HG03097 (cell line): ENCODE results near the gene HOXB6.

Experiments used
- ATAC-seq: cut with Tn5 transposase; IDR thresholded peaks from one replicate; pipeline ENCODE4 v1.9.1; 2021; ENCODE audit not compliant: unreplicated experiment, low FRiP score

Gene HOXB6

DNA sequence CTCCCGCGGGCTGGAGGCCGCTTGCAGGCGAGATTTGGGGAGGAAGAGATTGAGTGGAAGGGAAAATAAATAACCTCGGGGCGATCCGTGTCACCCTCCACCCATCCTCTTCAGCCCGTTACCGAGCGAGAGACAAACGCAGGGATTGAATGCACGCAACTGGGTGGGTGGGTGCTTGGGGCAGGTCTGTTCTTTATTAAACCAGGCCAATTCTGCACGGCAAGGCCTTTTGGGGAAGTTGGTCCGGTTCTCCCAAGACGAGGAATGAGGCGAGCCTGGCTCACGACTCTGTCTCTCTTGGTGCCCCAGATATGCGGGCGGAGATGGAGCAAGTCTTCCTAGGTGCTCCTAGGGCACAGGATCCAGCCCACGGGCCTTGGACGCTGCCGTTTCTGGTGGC lies 6.4 kb upstream of the HOXB6 start:
- no peak for ATAC-seq

DNA sequence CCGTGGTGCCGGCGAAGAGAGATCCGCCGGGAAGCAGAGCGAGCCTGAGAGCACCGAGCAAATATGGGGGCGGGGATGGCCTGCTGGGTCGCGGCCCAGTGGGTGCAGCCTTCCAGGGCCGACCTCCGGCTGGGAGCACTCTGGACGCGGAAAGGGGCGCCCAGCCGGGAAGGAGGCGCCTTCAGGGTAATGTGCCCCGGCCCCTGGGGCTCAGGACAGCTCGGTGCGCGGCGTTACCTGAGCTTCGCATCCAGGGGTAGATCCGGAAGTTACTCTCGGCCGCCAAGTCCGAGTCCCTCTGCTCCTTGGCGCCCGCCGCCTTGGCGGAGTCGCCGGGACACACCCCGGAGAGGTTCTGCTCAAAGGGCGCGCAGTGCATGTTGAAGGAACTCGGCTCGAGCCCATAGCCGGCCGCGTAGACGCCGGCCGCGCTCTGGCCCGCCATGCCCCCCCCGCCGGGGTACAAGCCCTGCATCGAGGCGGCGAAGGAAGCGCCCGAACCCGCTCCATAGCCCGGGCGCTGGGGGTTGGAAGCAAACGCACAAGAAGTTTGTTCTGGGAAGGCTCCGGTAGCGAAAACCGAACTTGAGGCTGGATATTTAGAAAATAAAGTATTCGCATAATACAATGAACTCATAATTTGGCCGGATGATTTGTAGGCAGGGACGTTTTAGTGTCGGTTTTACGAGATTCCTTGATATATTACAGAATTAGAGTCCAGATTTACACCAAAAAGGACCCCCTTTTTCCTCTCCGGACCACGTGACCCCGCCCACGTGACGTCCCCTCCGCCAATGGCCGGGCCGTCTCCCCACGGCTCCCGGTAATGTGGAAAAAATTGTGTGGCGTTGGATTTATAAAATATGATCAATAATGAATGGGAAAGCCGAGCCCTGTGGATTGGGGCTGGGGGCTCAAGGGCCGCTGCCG lies 5.8 kb upstream of the HOXB6 start, which contains the start of gene HOXB7:
TSS of gene HOXB7 (minus strand) at position 736 of the 930 bp plus-strand sequence. CDS start at position 637, 99 bp downstream.
- no peak for ATAC-seq

DNA sequence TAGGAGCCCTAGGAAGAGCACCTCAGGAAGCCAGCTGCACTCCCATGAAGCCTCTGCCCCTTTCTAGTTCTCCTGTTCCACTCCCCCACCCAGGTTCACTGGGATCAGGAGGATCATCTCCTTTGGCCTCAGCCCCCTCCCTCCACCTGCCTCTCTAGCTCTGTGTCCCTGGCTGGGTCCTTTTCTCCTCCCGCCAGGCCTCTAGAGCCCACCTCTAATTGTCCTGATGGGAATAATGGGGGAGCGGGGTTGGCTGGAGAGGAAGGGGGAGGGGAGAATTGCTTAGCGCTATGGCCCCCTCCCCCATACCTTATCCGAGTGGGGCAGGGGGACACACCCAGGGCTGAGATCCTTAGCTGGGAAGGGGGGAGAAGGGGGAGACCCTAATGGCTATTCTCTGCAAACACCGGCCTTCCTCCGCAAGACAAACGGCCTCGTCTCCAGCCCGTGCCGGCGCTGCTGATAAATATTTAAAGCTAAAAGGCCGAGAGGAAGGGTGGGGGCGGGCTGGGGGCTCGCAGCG lies 5.0 kb upstream of the HOXB6 start:
- no peak for ATAC-seq

DNA sequence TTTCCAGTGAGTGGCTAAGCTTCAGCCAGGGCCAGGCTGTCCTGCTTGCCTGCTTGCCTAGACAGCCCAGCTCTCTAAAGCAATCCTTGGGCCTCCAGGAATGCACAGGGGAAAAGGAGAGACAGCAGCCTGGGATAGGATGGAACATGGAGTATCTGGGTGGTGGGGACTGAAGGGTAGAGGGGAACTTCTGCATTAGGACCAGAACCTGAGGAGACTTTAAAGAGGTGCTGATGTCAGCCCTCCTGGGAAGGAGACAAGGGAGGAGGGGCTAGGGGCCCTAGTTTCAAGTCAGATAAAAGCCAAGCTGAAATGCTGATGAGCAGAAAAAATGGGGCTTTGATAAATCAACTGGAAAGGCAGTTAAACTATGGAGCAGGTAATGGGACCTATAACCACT lies 4.2 kb upstream of the HOXB6 start:
- ATAC-seq, result no peak

GRCh38 chr17:48608494-48608834 lies 3.7 kb upstream of the HOXB6 start:
- no peak for ATAC-seq

GRCh38 chr17:48606892-48607614 lies 2.3 kb upstream of the HOXB6 start:
- no peak for ATAC-seq

- no peak for ATAC-seq
Observed at GRCh38 chr17:48605991-48606891, 1.5 kb upstream of the HOXB6 start.

GRCh38 chr17:48605409-48605919 lies 678 bp upstream of the HOXB6 start:
- ATAC-seq, result no peak

DNA sequence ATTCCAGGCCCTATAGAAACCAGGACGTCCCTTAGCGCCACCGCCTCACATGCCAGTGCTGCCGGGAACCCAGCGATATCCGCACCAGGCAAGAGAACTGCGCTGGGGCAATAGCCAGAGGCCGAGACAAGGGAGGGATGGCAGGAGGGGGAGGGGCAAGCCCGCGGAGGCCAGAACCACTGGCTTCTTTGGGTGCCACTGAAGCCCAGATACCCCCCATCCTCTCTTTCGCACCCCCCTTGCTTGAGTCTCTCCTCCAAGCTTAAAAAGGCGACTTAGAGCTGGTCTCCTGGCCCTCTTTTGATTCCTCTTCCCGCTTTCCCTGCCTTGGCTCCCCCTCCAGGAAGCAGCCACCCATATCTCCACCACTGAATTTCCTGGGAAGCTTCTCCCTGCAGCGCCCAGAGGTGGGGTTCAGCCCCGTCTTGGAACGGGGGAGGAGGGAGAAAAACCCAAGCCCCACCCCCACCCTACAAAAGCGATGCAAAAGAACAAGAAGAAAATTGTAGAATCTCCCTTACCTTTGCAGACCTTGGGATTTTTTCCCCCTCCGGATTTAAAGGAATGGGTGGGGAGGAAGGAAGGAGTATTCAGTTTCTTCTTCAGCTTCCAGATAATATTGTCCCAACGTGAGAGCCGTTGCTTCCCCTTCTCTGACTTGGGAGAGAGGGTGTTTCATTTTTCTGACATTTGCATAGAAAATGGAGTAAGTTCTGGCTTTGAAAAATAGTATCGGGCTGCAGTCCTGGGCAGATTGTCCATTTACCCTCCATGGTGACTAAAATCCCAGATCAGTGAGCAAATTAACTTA lies 622 bp downstream of the HOXB6 start:
- no peak for ATAC-seq

DNA sequence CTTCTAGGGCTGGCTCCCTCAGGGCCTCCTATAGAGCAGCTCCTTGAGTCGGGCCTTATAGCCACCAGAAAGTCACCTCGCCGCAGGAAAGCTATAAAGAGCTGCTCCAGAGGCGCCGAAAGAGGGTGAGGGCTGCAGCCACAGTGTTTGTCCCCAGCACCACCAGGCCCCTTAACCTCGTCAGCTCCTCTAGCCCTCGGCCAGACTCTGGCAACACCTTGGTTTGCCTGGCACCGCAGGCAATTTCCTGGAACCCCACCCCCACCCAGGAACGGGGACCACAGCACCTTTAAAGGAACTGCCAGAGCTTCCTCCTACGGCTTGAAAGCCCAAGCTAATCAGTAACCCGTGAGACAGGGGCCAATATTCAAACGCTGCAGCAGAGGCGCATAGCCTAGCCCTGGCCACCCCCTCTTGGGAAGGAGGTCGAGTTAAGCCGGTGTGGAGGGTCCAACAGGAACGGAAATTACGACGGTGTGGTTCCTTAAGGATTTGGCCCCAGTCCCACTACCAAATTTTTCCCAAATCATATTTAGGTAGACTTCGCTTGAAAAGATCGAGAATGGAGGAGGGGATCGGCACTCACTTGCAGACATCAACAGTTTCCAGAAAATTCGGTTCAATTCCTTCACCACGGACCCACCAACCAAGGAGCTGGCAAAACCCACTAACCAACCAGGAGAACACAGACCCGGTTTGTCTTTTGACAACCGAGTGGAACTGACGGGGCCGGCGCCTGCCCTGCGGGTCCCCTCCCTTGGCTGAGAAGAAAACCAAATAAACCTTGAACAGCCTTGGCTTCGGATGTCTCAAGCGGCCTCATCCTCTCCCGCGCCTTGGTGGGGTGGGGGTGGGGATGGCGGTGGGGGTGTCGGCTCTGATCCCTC lies 3.0 kb downstream of the HOXB6 start:
- no peak for ATAC-seq

DNA sequence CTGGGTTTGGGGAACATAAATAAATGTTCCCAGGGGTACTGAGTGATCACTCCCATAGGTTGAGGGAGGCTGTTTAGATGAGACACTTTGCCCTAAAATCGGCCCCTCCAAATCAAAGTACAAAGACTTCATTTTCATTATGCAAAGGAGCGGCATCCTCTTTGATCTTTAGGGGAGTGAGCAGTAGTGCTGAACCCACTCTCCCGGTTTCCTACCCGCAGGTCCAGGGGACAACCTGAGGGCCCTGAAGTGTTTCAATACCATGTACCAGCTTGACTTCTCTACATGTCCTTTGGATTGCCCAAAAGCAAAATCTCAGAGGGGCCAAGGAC lies 3.6 kb downstream of the HOXB6 start:
- ATAC-seq, result no peak

- no peak for ATAC-seq
Observed at GRCh38 chr17:48600244-48601098, 4.3 kb downstream of the HOXB6 start.

DNA sequence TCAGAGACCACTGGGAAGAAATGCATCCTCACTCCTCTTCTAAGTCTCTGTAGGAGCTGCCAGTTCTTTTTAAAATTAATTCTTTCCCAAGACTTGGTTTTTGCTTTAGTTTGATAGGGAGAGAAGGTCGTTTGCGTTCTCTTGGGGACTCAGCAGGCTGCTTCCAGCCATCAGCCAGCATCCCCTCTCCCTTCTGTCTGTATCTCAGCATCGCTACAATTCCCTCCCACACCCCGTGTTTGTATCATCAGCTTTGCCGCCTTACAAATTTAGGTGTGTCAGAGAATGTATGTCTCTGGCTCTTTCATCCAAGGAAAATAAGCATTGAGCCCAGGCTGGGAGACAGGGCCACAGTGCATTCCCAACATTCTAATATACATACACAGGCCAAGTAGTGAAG lies 5.4 kb downstream of the HOXB6 start:
- no peak for ATAC-seq

DNA sequence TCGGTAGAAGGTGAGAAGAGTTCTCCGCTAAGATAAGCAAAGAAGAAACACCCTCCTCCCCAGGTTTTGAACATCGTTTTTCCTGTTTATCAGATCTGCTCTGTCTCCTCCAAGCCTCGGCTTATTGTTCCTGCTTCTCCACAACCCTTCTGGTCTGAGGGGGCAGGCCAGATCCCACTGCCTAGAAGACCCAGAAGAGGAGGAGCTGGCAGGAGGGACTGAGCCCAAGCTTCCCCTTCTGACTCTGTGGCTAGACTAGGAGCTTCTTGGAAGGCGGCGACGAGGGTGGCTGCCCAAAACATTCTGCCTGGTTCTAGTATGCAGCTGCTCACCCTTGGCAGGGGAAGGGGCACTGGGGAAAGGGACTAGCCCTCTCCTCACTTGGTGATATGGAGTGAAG lies 6.0 kb downstream of the HOXB6 start:
- ATAC-seq, result no peak

GRCh38 chr17:48597778-48598631 lies 6.8 kb downstream of the HOXB6 start:
- ATAC-seq, result no peak

- ATAC-seq, result no peak
Observed at GRCh38 chr17:48597528-48597777, 7.3 kb downstream of the HOXB6 start.
